Hematopoietic multipotent progenitor cell (in vitro differentiated cells): ENCODE data around the gene YBX1. TPM values are rescaled to one million over a fixed set of nuclear protein-coding genes. Genes with fewer than 3 reads are reported as not detected.

ENCODE experiments used
- DNase-seq, 3 donors: peaks; one replicate each; pipeline ENCODE4 v3.0.0-alpha.2; 2011 to 2015; ENCODE audit warnings: low read depth in 2 of 3, low spot score in 2 of 3
- total RNA-seq: library from RNA; depleted of rRNA; stranded (reverse); fragments of >200 nt; gene quantifications from one replicate; pipeline ENCODE4 v1.2.3, GENCODE V29; 2012

Gene YBX1
- 347 TPM for total RNA-seq

- DNase-seq = peak; percentile 86 to 99 (median 98)
These were observed at the start of gene YBX1 for GRCh38 chr1:42681741-42682483. YBX1 (plus strand) TSS chr1:42682418; CDS start chr1:42682566, 148 bp downstream.

GRCh38 chr1:42639116-42639515, 43.1 kb upstream of the YBX1 start:
- DNase-seq = no peak

GRCh38 chr1:42646056-42646455, 36.2 kb upstream of the YBX1 start:
- no peak for DNase-seq

GRCh38 chr1:42657201-42657600, 25.0 kb upstream of the YBX1 start:
- no peak for DNase-seq

GRCh38 chr1:42657981-42658876, 24.0 kb upstream of the YBX1 start, which contains the start of gene PPIH:
PPIH (plus strand) TSS chr1:42658423; CDS start chr1:42658447, 24 bp downstream.
- DNase-seq = peak; percentile 84 to 95 (median 93)

DNA sequence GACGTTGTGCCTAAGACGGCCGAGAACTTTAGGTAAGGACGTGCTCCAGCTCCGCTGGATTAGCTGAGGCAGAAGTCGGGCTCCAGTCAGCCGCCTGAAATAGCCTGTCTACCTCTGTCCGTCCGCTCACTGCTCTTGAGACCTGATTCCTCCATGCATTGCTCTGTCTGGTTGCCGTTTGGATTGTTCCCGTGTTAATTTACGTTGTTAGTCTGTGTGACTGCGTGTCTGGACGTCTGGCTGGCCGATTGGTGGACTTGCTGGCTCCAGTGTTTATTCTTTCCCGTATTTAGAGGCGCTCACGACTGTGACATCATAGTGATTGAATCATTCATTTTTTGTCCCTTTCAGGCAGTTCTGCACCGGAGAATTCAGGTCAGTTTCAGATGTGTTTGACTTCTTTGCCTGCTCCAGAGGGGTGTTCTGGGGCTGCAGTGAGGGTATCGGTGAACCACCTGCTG, 23.3 kb upstream of the YBX1 start:
- no peak for DNase-seq

- no peak for DNase-seq
These were observed 21.2 kb upstream of the YBX1 start for GRCh38 chr1:42660907-42661500.

- no peak for DNase-seq
These were observed 12.3 kb upstream of the YBX1 start for GRCh38 chr1:42669936-42670335.

DNA sequence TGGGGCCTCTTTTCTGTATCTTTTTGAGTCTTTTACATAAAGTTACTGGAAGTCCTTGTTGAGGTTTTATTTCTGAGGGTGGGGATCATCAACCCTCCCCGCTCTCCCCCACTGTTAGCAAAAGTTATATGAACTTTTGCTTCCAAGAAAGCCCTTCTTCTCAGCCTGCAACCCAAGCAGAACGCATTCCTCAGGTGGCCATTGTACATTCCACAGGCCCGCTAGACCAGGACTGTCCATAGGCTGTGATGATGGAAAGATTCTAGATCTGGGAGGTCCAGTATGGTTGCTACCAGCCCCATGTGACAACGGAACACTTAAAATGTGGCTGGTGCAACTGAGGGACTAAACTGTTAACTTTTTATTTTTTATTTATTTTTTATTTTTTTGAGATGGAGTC, 11.8 kb upstream of the YBX1 start:
- DNase-seq = no peak

DNA sequence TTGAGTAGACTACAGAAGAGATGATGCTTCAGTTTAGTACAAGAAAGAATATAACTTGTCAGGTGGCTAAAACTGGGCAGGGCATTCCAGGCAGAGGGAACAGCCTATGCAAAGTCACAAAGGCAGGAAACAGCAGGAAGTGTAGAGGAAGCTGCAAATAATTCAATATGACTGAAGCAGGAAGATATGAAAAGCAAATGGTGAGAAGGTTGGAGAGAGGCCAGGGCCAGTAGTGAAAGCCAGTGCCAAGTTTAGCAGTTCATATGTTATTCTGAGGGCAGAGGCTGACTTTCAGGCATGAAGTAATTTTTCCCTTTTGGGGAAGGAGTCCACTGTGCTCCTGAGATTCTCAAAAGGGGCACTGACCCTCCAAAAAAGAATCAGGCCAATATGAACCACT, 8.0 kb upstream of the YBX1 start:
- peak in 1 of 3 donors; percentile 47 for DNase-seq

DNA sequence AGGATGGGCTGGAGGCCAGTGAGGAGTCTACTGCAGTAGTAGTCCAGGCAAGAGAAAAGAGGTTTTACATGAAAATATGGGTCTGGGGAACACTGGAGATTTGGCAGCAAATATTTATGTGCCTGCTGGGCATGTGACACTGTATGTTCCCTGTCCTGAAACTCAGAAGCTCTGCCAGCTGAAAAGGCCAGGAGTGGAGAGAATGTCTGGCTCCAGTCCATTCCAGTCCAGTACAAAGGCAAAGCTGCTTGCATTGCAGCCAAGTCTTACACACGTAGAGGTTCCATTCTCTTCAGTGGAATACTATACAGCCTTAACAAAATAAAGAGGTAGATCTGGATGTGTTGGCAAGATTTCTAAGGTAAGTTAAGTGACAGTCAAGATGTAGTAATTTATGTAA, 7.5 kb upstream of the YBX1 start:
- DNase-seq = no peak

DNA sequence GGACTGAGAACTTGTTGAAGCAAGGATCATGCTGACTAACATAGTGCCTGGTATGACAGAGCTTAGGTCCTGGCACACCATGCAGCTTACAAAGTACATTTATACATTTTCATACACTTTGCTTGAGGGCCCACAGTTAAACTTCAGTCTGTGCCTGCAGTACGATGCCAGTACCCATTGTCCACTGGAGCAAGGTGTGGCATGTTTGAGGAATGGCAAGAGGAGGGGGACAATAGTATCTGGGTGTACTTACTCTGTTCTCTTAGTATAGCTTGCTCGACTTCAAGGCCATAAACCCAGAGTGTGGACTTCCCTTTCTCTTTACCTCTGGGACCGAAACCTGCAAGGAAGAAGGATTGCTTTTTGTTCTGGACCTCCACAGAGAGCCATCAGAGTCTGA, 6.8 kb upstream of the YBX1 start:
- no peak for DNase-seq

GRCh38 chr1:42676534-42677087, 5.6 kb upstream of the YBX1 start:
- DNase-seq = no peak

GRCh38 chr1:42679364-42679983, 2.7 kb upstream of the YBX1 start:
- no peak for DNase-seq

GRCh38 chr1:42680055-42680454, 2.2 kb upstream of the YBX1 start:
- no peak for DNase-seq

DNA sequence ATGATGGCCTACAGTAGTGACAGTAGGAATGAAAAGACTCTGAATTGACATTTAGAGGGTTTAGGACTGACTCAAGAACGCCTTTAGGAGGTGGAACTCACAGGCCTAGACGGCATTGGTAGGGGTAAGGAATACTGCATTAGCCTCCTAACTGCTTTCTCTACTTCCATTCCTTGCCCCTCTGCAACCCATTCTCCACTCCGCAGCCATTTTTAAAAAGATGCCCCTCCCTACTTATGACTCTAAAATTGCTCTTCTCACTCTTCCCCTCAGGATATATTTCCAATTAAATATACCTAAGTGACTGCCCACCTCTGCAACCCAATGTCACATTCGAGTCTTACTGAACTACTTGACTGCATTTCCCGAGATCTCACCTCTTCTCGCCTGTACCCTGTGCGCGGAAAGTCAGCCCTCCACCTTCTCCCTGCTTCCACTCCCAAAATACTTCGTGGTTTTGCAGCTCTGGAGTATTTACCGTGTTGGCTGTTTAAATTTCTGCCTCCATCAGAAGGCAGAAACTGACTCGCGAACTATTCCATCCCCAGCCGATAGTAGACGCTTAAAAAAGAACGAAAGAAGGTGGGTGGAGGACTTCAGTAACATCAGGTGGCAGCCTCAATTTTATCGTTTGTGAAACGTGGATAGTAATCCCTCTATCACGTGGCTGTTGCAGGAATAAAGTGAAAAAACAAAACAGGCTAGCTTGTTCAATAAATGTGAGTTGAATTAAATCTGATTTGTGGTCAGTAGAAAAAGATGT, 1.1 kb upstream of the YBX1 start:
- DNase-seq = peak; percentile 11 to 55 (median 23)

GRCh38 chr1:42682484-42682738, 193 bp downstream of the YBX1 start:
- peak in 1 of 3 donors; percentile 13 for DNase-seq

DNA sequence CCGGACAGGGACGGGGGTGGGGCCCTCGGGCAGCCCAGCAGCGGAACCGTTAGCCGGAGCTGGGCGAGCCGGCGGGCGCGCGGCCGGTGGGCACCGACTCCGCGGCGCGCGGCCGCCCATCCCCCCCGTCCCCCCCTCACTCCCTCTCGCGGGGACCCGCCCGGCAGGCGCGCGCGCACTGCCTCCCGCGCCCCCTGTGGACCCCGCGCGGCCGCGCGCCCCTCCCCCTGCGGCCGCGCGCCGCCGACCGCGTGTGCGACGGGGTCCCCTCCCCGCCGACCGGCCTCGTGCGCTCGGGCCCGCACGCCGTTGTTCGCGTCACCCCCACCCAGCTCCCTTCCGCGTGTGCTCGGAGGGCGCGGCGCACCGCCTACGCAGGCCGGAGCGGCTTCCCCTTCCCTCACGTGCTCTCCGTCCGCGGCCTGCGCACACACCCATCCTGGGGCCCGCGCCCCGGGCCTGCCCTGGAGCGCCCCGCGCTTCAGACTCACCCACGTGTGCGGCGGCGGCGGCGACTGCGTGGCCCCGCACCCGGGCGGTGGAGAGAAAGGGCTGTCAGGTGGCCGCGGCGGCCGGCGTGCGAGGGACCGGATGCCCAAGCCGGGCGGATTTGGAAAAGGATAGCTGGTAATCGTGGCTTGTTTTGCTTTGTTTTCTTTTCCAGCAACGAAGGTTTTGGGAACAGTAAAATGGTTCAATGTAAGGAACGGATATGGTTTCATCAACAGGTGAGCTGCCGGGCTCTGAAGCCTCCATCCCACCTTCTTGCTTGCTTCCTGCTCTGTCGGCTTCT, 717 bp downstream of the YBX1 start:
- DNase-seq = peak; percentile 40 to 82 (median 81)

DNA sequence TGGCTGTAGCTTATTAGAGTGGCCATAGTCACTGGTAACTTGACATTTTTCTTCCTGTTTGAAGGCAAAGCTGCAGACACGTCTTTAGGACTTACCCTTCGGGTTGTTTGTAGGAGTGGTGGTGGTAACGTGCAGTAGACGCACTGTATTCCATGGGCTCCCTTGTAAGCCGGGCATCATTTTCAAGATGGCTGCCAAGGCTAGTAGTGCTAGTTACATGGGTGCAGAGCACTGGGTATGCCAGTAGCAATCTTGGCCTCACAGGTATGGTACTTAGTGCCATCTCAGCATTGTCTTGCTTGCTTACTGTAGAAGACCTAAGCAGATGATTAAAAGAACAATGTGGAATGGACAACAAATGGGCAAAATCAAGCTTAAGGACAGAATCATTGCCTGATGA, 1.9 kb downstream of the YBX1 start:
- DNase-seq = no peak
